Activated T-cell treated with anti-CD3 and anti-CD28 coated beads, Interleukin-2, amount 50 U/mL, for 1 hour (primary cell): ENCODE results near the gene RBM47.
"Not testable (repeated sequence)": the region's sequence is repeated elsewhere in the genome, so short reads cannot be mapped to it uniquely, and the experiment has no call there.

Experiments used
- DNase-seq: peaks from one replicate; pipeline ENCODE4 v3.0.0-alpha.2; 2020

The RBM47 gene

DNA sequence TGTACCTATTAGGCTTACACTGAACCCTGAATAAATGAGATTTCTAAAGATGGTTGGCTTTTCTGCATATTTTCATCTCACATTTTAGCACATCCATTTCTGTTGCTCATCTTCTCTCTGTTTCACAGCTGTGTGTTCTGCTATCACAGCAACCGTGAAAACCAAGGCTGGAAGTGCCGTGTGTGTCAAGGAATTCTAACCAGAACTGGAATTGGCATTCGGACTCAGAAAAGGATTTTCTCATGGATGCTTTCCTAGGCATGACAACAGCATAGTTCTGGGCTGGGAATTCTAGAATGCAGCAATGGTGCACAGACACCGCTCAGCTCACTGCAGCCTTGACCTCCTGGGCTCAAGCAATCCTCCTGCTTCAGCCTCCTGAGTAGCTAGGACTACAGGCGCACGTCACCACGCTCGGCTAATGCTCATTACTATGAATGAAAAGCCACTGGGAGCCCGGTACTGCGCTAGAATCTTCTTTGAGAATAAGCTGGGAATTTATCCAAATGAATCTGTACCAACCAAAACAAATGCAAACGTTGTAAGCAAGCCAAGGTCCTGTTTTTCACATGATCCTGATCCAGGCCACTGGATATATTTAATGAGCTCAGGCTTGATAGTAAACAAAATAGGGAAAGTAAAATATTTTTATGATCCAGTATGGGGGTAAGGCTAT, 105.2 kb downstream of the RBM47 start:
- no peak for DNase-seq

DNA sequence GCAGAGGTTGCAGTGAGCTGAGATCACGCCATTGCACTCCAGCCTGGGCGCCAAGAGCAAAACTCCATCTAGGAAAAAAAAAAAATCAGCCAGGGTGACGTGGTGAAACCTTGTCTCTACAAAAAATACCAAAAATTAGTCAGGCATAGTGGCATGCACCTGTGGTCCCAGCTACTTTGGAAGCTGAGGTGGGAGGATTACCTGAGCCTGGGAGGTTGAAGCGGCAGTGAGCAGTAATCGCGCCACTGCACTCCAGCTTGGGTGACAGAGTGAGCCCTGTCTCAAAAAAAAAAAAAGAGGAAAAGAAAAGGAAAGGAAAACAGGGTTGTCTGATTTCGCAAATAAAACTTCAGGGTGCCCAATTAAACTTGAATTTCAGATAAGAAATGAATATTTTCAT, 106.1 kb downstream of the RBM47 start:
- no peak for DNase-seq

DNA sequence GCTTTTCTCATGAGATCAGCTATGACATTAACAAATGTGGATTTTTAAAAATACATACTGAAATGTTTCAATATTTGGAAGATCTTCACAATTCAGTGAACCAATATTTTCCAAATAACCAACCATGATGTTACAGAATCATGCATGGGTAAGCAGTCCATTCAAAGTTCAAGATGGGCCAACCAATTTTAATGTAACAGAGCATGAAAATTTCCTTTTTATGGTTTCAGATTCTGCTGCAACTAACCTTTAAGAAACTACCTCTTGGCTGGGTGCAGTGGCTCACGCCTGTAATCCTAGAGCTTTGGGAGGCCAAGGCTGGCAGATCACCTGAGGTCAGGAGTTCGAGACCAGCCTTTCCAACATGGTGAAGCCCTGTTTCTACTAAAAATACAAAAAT, 107.7 kb downstream of the RBM47 start:
- no peak for DNase-seq

DNA sequence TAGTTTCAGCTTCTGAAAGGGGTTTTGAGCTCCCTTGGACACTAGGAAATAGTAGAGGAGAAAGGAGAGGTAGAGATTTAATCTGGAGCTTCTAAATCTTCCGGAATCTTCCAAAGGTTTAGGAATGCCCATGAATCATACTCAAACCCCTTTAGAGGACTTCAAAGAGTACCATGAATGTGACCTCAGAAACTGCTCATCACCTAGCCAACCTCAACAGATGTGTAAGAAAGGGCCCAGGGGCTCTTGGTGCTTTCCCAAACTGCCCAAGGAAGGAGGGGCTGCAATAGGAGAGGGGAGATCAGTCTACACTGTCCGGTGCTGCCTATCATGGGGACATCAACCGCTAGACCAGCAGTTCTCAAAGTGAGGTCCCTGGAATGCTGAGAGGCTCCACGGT, 109.1 kb downstream of the RBM47 start:
- DNase-seq = no peak

DNA sequence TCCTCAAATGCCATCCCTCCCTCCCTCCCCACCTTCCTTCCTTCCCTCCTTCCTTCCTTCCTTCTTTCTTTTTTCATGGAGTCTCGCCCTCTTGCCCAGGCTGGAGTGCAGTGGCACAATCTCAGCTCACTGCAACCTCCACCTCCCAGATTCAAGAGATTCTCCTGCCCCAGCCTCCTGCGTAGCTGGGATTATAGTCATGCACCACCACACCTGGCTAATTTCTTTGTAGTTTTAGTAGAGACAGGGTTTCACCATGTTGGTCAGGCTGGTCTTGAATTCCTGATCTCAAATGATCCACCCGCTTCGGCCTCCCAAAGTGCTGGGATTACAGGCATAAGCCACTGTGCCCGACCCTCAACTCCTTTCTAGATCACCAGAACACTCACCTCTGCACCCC, 112.6 kb downstream of the RBM47 start:
- not testable (repeated sequence) for DNase-seq

DNA sequence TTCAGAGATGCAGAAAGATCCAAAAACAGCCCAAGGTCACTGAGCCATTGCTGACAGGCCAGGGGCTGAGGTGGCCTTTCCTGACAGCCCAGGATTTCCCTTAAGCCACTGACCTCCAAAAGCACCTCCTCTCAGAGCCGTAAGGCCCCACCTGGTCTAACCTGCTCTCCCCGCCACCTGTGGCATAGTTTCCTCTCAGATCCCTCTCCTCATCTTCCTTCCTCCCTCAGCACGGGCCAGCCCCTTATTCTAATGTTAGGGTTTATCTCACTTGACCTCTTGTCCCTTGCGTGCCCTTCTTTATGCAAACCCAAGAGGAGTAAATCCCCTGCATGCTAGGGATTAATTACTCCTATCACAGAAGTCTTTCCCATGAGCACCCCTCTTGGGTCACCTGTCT, 113.0 kb downstream of the RBM47 start:
- no peak for DNase-seq

DNA sequence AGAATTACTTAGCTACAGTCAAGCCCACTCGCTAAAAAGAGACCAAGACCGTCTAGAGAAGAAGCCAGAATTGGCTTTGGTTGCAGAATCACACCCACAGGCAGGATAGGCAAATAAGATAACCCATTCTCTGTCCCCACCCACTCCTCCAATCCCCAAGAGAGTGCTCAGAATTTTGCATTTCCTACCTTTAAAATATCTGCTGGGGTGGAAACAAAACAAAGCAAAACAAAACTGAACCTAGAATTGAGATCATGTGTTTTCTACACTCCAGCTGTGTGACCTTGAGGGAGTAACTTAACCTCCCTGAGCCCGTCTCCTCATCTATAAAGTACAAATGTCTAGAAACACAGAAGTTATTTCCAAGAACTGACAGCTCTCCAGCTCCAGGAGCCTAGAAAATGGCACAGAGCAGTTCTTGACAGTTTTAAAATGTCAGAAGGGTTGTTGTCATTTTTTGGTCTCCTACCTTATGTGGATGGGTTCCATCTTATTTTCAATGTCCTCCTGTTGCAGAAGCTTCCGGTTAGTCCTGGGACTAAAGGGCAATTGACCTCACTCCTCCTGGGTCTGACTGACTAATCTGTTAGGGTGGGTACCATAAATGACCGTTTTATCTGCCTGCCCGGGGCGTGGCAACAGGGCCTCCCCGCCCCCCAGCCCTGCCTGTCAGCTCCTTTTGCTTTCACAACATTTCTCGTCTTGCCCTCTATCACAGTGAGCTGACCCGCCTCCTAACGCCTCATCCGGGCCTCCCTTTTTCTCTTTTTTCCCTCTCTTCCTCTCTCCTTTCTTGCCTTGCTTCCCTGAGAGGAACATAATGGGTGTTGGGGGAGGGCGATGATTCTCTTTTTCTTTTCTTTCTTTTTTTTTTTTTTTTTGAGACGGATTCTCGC, 114.0 kb downstream of the RBM47 start:
- no peak for DNase-seq

DNA sequence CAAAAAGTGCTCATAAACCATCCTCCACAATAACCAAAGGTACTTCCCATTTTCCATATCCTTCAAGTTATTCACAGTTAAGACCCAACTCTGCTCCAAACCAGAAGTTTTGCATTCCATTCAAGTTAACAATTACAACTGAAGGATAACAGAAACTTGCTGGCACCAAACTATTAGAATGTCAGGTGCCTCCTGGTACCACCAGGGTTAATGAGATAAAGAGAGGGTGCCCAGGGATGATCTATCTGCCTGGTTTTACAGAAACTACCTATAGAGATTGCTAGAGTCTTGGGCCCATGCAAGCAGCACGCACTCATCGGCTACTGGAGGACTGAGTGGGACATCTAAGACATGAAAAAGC, 114.6 kb downstream of the RBM47 start:
- DNase-seq = no peak

DNA sequence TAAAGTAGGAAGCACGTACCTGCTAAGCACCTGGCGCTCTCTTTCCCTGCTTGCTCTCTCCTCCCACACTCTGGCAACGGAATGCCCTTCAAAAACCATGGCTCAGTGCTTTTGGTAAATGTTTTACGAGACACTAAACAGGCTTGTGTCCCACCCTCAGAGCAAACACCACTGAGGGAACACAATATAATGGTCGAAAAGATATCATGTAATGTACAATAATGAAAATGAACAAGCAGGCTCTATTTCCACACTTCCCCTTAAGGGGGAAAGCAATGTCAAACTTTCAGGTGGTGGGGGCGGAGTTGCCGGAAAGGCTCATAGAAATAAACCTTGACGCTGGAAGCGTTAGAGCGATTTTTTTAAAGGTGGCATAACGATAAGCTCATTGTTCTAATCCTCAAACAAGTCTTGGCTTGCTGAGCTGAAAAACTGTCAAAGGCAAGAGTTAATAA, 115.1 kb downstream of the RBM47 start:
- no peak for DNase-seq

DNA sequence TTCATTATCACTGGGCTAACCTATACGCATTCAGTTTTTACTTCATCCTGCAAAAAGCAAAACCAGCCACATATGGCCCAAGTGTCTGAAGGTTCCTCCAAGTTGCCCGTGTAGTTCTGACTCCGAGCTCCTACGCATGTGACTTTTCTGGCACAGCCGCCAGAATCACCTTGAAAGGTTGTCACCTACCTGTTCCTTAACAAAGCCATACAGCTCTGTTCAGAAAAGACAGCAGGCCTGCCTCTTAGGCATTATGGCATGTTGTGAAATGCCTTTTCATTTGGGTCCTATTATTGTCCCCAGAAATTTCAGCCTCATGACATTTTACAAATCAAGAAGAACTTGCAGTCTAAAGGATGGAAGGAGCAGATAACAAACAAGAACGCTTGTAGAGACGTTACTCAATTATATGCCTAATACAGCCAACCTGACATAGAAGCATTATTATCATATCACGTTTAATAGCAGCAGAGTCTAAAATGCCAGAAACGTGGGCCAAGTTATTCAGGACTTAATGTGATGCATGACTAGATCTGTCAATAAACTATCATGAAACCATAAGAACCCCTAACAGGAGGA, 118.5 kb downstream of the RBM47 start:
- no peak for DNase-seq

DNA sequence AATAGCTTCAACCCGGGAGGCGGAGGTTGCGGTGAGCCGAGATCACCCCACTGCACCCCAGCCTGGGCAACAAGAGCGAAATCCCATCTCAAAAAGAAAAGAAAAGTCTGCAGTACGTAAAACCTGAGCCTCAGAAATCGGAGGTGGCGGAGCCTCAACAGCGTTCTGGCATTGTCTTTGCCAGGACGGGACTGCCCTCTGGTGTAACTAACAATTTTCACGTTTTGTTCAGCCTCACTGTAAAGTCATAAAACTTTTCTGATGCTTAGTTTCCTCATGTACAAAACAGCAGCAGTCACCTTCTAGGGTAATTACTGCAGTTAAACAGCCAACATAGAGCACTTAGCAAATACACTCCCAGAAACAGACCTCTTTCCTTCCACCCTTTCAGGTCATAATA, 121.7 kb downstream of the RBM47 start:
- no peak for DNase-seq

DNA sequence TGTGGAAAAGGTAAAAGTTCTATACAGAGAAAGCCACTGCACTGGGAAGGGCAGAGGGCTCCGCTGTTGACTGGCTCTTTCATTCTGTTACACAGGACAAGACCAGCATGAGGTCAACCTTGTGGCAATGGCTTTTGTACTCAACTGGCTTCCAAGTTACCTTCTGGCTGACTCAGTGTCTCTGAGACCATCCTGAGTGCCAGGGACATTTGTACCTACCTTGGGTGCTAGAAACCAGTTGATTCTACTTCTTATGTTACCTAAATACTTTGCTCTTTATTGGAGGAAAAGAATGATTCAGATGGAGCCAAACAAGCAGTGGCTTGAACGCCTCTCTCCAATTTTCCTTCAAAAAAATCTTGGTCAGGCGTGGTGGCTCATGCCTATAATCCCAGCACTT, 123.2 kb downstream of the RBM47 start:
- no peak for DNase-seq

DNA sequence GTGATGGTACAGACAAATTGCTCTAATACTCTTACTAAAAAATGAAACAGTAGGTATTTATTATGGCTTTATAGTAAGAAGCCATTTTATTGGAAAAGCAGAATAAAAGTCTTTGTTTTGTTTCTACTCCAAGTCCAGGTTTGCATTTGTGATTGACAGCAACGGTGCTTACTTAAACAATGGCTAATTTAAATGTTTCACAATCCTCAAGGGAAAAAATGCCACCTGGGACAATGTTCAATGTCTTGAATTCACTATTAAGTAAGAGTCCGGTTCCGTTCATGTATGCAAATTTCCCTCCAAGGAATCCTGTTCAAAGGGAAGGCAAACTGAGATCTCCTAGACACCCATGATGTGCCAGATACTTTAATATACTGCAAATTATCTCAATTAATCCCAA, 123.6 kb downstream of the RBM47 start:
- no peak for DNase-seq

DNA sequence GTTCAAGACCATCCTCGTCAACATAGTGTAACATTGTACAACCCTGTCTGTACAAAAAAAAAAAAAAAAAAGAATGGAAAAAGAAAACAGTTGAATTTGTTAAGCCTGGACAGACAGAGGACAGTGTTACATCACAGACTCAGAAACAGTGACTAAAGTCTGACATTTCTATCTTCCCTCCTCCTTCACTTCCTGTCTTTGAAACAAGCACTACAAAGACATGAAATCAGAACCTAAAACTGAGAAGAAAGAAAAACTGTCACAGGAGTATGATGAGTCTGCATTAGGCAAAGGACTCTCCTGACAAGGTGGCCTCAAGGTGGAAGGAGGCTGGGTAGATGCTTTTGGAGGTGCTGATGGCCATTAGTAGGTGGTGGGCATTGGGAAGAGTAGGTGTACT, 126.7 kb downstream of the RBM47 start:
- DNase-seq = no peak

DNA sequence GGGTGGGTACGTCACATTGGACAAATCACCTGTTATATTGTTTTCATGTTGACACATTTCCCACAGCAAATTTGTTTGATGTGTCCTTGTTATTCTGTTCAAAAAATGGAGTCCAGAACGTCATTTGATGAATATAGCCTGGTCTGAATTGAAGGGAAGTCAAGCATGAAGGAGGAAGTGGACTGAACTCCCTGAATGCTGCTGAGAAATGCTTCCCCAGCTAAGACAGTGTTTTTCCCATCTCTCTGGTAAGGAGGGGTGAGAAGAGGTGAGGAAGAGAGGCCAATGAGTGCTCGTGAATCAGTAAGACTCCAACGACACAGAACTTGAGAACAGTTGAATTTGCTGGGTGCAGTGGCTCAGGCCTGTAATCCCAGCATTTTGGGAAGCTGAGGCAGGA, 127.4 kb downstream of the RBM47 start:
- DNase-seq = no peak

DNA sequence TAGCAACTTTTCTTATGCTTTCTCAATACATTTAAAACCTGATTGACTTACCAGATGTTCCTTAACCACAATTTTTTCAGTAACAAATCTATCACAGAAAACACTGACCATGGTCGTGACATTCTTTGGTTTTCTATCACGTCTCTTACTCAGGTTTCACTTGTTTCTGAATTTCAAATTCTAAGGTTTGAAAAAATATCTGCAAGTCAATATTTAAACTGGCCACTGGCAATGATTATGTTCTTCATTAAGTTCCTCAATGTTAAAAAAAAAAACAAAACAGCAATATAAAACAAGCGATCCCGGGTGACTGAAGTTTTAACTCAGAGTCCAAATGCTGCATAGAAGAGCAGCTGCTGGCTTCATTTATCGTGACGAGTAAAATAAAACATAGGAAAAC, 128.9 kb downstream of the RBM47 start:
- no peak for DNase-seq

DNA sequence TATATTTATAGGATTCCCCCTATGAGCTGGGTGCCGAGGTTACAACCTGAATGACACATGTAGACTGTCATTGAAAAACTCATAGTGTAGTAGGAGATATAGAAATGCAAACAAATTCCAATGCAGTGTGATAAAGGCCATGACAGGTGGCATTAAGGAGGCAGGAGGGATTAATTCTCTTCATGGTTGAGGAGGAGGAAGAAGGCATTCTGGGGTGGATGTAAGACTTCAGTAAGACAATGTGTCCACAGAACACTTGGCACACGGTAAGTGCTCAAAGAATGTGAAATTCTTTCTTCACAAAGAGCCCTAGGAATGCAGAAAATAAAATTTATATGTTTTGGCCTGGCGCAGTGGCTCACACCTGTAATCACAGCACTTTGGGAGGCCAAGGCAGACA, 136.5 kb downstream of the RBM47 start:
- no peak for DNase-seq

DNA sequence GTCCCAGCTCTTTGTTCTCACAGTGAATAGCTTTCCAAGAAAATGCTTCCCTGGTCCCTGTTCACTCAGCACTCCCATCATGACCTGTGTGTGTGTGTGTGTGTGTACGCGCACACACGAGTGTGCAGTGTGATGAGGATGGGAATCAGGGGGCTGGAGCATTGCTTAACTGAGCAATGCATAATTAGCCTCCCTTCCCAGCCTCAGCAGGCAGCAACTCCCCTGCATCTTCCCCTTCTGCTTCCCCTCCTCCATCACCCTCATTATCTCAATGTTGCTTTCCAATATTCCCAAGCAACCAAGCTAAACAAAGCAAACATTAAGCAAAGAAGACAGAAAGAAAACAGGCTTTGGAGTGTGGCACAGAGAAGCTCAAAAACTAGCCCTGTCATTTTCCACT, 137.0 kb downstream of the RBM47 start:
- no peak for DNase-seq

DNA sequence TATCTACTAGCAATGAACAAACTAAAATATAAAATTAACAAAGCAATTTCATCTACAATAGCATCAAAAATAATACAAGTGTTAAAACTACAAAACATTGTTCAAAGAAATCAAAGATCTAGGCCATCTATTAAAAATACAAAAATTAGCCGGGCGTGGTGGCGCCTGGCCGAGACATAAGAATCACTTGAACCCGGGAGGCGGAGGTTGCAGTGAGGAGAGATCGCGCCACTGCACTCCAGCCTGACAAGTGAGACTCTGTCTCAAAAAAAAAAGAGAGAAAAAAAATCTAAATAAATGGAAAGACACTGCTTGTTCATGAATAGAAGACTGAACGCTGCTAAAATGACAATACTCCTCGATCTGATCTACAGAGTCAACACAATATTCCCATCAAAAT, 139.2 kb downstream of the RBM47 start:
- no peak for DNase-seq

DNA sequence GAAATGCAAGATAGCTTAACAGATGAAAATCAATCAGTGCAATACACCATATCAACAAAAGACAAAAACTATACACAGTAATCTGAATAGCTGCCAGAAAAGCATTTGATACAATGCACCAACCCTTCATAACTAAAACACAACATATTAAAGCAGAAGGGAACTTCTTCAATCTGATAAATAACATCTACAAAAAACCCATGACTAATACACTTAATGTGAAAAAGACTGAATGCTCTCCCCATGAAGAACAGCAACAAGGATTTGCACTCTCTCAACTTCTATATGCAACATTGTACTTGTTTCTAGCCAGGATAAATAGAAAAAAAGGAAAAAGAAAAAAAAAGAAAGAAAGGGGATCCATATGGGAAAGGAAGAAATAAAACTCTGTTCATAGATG, 139.7 kb downstream of the RBM47 start:
- no peak for DNase-seq

DNA sequence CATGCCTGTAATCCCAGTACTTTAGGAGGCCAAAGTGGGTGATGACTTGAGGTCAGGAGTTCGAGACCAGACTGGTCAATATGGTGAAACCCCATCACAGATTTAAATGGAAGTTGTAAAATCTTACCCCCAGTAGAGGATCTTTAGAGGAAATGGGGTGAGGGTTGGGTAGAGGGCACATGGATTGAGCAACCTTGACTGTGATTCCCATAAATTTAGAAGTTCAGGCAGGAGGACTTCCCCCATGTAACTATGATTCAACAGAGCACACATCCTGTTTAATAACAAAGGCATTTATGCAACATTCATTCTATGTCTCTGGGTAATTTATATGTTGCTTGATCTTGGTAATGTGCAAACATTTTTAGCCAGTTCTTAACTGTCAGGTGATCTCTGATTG, 143.1 kb downstream of the RBM47 start:
- no peak for DNase-seq

DNA sequence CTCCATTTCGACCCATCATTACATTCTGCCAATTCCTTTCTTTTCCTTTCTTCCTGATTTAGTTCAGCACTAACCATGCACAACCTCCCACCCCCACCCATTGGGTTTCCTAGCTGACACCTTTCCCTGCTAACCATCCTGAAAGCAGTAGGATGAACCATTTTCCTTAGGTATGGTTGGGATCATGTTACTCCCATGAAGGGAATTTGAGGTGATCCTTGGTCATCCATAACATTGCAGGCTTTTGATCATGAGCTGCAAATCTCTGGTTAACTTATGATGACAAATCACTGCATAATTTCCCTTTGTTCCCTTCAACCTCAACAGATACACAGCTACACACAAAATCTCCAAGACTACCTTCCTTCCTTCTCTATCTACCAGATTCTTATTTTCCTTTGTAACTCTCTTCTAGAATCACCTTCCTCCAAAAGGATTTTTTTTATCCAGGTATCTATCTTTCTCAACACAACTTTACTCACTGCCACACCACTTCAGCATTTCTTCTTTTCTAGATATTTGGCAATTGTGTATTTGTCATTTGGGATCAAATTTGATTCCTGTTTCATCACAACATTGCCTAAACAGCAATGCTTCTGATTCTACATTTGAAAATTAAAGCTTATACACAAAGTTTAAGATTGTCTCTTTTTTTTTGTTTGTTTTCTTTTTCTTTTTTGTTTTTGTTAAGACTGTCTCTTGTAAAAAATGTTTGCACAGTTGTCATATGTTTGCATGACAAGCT, 145.1 kb downstream of the RBM47 start:
- no peak for DNase-seq

DNA sequence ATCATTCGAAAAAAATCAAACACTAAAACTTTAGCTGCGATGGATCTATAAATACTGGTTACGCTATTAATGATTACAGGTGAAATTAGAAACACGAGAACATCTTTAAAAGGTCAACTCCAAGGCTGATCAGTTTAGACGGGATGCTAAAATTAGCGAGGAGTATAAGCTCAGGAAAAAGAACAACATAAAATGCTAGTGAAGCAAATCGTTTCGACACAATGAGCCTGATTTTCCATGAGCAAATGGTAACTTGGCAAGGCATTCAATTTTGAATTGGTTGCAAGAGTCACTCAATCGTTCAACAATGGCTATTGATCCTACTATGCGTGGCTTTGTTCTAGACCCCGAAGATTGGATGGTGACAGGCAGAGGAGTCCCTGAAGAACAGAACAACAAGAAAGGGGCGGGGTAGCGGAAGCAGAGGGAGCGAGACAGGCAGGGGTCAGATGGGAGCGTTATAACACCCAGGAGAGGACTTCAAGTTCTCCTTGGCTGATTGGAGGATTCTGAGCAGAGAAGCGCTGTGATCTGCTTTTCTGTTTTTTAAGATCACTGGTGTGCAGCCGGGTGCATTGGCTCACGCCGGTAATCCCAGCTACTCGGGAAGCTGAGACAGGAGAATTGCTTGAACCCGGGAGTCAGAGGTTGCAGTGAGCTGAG, 146.5 kb downstream of the RBM47 start:
- no peak for DNase-seq
